ENCODE results near the gene MAN2A2. TPM values are rescaled to one million over a fixed set of nuclear protein-coding genes. Genes with fewer than 3 reads are reported as not detected.

Gene MAN2A2
- 12.6 and 27.6 TPM in 2 replicates for total RNA-seq

GRCh38 chr15:90902840-90903732 lies at the start of gene MAN2A2:
MAN2A2 (plus strand) TSS chr15:90903302; CDS start chr15:90904208, 906 bp downstream.

DNA sequence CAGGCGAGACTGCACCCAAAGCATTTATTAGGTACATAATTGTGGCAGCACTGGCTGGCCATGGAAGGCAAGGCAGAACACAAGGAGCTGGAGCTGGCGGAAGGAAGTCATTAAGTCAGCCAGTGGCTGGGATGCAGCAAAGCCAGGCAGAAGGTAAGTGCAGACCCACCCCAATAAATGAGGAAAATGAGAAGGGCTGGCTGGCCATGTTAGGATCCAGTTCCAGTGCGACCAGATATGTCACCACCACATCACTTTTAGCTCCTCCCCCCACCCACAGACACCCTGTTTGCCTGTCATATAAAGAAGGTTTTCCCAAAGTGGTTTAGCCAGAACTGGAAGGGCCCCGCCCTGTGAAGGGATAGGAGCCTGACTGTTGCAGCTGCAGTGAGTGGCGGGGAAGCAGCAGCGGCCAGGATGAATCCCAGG lies 34.8 kb upstream of the MAN2A2 start, which contains the start of gene FURIN:
FURIN (plus strand) TSS at position 328 of the 429 bp plus-strand sequence. CDS start 7,153 bp downstream, outside the sequence.

DNA sequence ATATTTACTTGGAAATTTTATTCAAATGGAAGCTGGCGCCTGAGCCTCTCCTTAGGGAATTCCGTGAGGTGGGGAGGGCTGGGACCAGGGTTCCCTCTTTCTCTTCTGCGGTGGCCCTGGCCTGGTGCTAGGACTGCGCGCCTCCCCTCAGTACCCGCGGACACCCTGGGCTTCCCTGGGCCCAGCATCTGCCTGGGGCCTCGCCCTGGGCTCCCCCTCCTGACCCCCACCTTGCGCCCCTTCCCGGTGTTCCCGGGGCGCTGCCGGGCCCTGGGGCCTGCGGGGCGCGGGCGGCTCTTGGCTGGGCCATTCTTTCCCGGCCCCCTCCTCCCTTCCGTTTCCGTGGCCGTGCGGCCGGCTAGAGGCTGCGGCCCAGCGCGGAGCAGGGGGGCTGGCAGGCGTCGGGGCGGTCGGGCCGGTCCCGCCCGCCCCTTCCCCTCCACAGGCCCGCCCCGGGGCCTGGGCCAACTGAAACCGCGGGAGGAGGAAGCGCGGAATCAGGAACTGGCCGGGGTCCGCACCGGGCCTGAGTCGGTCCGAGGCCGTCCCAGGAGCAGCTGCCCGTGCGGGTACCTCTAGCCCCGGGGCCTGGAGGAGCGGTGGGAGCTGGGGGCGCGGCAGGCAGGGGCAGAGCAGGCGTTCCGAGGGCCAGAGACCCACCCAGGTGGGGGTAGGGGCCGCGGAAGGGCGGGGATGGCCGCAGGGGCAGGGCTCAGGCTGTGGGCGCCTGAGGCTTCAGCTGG lies 19.0 kb upstream of the MAN2A2 start, which contains the start of gene FES:
FES (plus strand) TSS at position 529 of the 743 bp plus-strand sequence. CDS start 542 bp downstream, outside the sequence.

GRCh38 chr15:90931828-90932659 lies 28.9 kb downstream of the MAN2A2 start, which contains the start of gene HDDC3:
HDDC3 (minus strand) TSS chr15:90932549; CDS start chr15:90932540, 9 bp downstream.

GRCh38 chr15:90934949-90935751 lies 32.0 kb downstream of the MAN2A2 start, which contains the start of gene UNC45A:
UNC45A (plus strand) TSS chr15:90935285; CDS start chr15:90935325, 40 bp downstream.

GRCh38 chr15:90954712-90955623 lies 51.9 kb downstream of the MAN2A2 start, which contains the start of gene RCCD1:
RCCD1 (plus strand) TSS chr15:90954884; CDS start chr15:90956735, 1,851 bp downstream.

Other genes with a start within 250 kb of the MAN2A2 start
- 2.4 and 6.7 TPM in 2 replicates for gene BLM, start 186.0 kb upstream of the MAN2A2 start, total RNA-seq
- 58.0 and 86.0 TPM in 2 replicates for gene FURIN, start 34.7 kb upstream of the MAN2A2 start, total RNA-seq
- gene FES, start 18.8 kb upstream of the MAN2A2 start, total RNA-seq: 52.8 and 70.5 TPM in 2 replicates
- 12.6 and 12.7 TPM in 2 replicates for gene HDDC3, start 29.2 kb downstream of the MAN2A2 start, total RNA-seq
- 121 and 127 TPM in 2 replicates for gene UNC45A, start 32.0 kb downstream of the MAN2A2 start, total RNA-seq
- gene RCCD1, start 51.6 kb downstream of the MAN2A2 start, total RNA-seq: 4.9 and 9.0 TPM in 2 replicates
- 75.2 and 182 TPM in 2 replicates for gene PRC1, start 91.2 kb downstream of the MAN2A2 start, total RNA-seq
- gene VPS33B, start 119.3 kb downstream of the MAN2A2 start, total RNA-seq: 8.8 and 9.6 TPM in 2 replicates
- 0.18 TPM in 1 of 2 replicates, not detected in the other for gene SV2B, start 197.0 kb downstream of the MAN2A2 start, total RNA-seq

All from endothelial cell of coronary artery (primary cell).